Pancreas (tissue), 10 donors: ENCODE results near the gene KCNMA1. TPM values are rescaled to one million over a fixed set of nuclear protein-coding genes. Genes with fewer than 3 reads are reported as not detected.

Source experiments
- ATAC-seq, 4 donors: fragments of 200-7000 bp; cut with Tn5 transposase; one replicate each; pipeline versions ENCODE4 v1.8.0 to v1.9.1; 2020; ENCODE audit warnings: mild to moderate bottlenecking in 4 of 4, moderate library complexity in 4 of 4
- DNase-seq, 6 donors: peaks; one replicate each; pipeline ENCODE4 v3.0.0-alpha.2; 2020
- FAIRE-seq: peaks from 2 replicates; lab custom pipeline; 2012; peaks lifted over from hg19 to GRCh38; lab: Jason Lieb, UNC
- H3K27ac ChIP-seq, 4 donors: fragments of 200-600 bp; sonication (generic); 1 replicate in 3 of 4; 2 replicates in 1 of 4; pipeline versions ENCODE4 v1.5.0 to v1.8.0; 2020
- H3K27me3 ChIP-seq, 4 donors: fragments of 200-600 bp; one replicate each; pipeline ENCODE4 v1.8.0; 2021
- H3K36me3 ChIP-seq, 3 donors: fragments of 200-600 bp; sonication (generic) in 1 of 3; one replicate each; pipeline versions ENCODE4 v1.5.0 to v1.8.0; 2020 to 2021
- H3K4me1 ChIP-seq, 3 donors: fragments of 200-600 bp; one replicate each; pipeline ENCODE4 v1.8.0; 2021
- H3K4me3 ChIP-seq, 4 donors: fragments of 200-600 bp; sonication (generic) in 2 of 4; one replicate each; pipeline versions ENCODE4 v1.5.0 to v1.8.0; 2020 to 2021
- H3K9me3 ChIP-seq, 4 donors: fragments of 200-600 bp; one replicate each; pipeline ENCODE4 v1.8.0; 2021
- CTCF ChIP-seq, 4 donors: fragments of 200-600 bp; sonication (generic) in 3 of 4; IDR thresholded peaks; one replicate each; pipeline versions ENCODE4 v1.5.0 to v1.8.0; 2021; ENCODE audit warnings: antibody characterized with exemption in 4 of 4
- WGBS, 2 donors: extraction: QIAGEN DNeasy Blood & Tissue Kit; methylation state at CpG; one replicate each; pipeline ENCODE4 v1.1.7; 2013; 5-methylcytosine and 5-hydroxymethylcytosine counted together
- intact Hi-C, 3 donors: fragments of 100-400 bp; cut with DNase I; formaldehyde crosslinking; loops; one replicate each; pipeline versions ENCODE4 v1.11.1 to v1.14.2; 2022
- polyA plus RNA-seq, 2 donors: library from polyadenylated mRNA; stranded (reverse); fragments of 200-250 nt; gene quantifications; one replicate each; pipeline ENCODE4 v1.2.3, GENCODE V29; 2013
- total RNA-seq, 6 donors: library from RNA; stranded (reverse); fragmentation: NEBNext Ultra II Directional in 4 of 6; extraction: Animal tissue kit (Norgen Biotek cat#: 25700) in 4 of 6; gene quantifications; one replicate each; pipeline versions ENCODE4 v1.2.1 to v1.2.4, GENCODE V29; 2021 to 2023
- donor health status: healthy with polysubstance abuse.
- donor health status: DM: no; HTN: no; CAD: no; lungs with moderate emphysema.
- donor health status: DM: no; HTN: no; CAD: no.
- donor health status: control.
- donor health status: control.
- donor health status: Bipolar disorder and iron deficiency.
- donor health status: DM: yes; HTN: yes; CAD: no.
- donor health status: DM: no; HTN: no; CAD: no.
- donor health status: DM: no; HTN: no; CAD: no.
- donor health status: DM: yes; HTN: yes; CAD: no.

KCNMA1 gene
- total and polyA plus RNA-seq, 8 donors, result 3.5 to 19.4 (median 9.3) TPM

DNA sequence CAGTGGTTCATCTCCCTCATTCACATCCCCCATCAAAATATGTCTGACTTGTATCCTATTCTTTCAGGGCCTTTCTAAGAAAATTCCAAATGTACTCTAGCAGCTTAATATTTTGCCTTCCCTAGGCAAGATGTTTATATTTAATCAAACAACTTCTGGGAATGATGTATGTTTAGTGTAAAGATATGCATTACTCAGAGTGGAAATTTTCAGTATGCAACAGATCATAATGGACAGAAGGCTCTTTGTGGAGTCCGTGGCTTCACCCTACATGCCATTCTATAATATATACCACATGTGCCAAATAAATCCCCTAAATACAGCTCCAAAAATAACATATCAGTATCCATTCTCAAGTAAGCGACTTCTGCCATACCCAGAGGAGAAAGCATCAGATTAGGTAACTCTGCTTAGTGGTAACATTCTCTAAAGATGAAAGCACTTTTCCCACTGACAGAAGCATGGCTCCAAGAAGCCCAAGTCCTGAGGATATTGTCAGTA, 316.6 kb downstream of the KCNMA1 start:
- no peak for FAIRE-seq

DNA sequence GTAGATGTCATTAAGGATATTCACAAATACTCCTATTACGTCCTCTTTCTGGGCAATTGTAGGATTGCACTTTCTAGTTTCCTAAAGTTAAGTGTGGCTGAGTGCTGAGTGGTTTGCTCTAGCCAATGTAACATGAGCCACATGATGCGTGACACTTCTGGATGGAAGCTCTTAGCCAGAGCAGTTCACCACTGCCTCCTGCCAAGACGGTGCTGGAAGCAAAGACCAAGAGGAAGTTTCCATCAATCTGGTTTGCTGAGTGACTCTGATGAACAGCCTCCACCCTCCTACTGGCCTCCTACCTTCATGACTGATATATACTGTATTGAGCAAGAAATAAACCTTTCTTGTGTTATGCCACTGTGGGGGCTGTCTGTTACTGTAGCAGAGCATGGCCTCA, 318.1 kb downstream of the KCNMA1 start:
- Histone ChIP-seq H3K4me3 (no peak overlapping the region), H3K4me1 (no peaks in the 10 kb centered on the region), H3K27ac (no peak overlapping the region), H3K36me3 (no peaks in the 10 kb centered on the region), H3K27me3 (no peaks in the 10 kb centered on the region), H3K9me3 (no peaks in the 10 kb centered on the region)
- no peak for ATAC-seq
- no peak for TF ChIP-seq CTCF (IDR thresholded peaks at IDR 0.05)
- FAIRE-seq, result no peak
- DNase-seq, result no peak
- WGBS, 2 donors, result 90 to 96% methylated on average over 3 of the region's 3 CpGs
- intact Hi-C loops, result no loop called here

More for the DNA sequence above, 316.6 kb downstream of the KCNMA1 start:
- H3K4me1 ChIP-seq, result no peaks in the 10 kb centered on the region
- ATAC-seq (no peak), DNase-seq (no peak)
- TF ChIP-seq CTCF (IDR thresholded peaks at IDR 0.05), result no peak
- H3K27ac ChIP-seq, result no peak overlapping the region
- no peaks in the 10 kb centered on the region for H3K27me3 ChIP-seq
- WGBS, 2 donors, result 66 to 87% methylated on average over 2 of the region's 2 CpGs
- no peaks in the 10 kb centered on the region for H3K36me3 ChIP-seq
- intact Hi-C loops, result no loop called here
- no peak overlapping the region for H3K4me3 ChIP-seq
- H3K9me3 ChIP-seq, result no peaks in the 10 kb centered on the region

DNA sequence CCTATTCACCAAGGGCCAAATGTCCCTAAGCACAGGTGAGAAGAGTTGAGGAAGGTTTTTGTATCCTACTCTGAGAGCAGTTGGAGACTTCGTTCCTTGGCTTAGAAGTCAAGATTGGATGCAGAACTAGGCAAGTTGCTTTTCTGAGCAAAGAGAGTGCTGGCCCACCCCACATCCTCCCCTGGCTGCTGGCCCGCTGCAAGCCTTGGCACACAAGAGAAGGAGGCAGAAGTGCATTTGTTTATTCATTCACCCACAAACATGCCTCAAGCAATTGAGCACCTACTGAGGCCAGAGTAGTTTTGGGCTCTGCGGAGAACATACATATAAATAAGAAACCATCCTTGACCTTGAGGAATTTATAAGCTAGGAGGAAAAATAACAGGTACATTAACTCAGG, 318.9 kb downstream of the KCNMA1 start:
- Histone ChIP-seq H3K9me3 (no peaks in the 10 kb centered on the region), H3K27me3 (no peaks in the 10 kb centered on the region), H3K4me3 (no peak overlapping the region), H3K27ac (no peak overlapping the region), H3K36me3 (no peaks in the 10 kb centered on the region), H3K4me1 (no peaks in the 10 kb centered on the region)
- no peak for TF ChIP-seq CTCF (IDR thresholded peaks at IDR 0.05)
- no peak for DNase-seq
- 80 to 95% methylated on average over 3 of the region's 3 CpGs for WGBS, 2 donors
- ATAC-seq, result no peak
- intact Hi-C loops, result no loop called here
- no peak for FAIRE-seq

DNA sequence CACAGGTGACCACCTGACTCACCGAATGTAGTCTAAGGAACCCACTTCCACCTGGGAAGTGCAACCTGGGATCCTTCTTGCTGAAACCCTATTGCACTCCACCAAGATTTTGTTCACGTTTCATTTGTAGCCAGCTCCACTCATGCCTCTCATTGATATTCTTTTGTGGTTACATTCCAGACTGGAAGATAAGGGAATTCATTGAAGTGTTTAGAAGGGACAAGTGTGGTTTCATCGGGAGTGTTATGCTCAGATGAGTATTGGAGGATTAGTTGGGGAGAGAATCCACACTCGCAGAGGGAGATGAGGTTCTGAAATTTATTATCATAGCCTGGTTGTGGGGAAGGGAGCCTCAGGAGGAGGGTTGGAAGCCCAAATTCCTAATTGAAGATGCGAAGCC, 320.4 kb downstream of the KCNMA1 start:
- Histone ChIP-seq H3K4me1 (no peaks in the 10 kb centered on the region), H3K27ac (no peak overlapping the region), H3K27me3 (no peaks in the 10 kb centered on the region), H3K9me3 (no peaks in the 10 kb centered on the region), H3K36me3 (no peaks in the 10 kb centered on the region), H3K4me3 (no peak overlapping the region)
- no peak for FAIRE-seq
- no peak for TF ChIP-seq CTCF (IDR thresholded peaks at IDR 0.05)
- DNase-seq, result no peak
- intact Hi-C loops, result no loop called here
- WGBS, 2 donors, result 73 to 82% methylated on average over 5 of the region's 5 CpGs
- no peak for ATAC-seq

- Histone ChIP-seq H3K4me1 (no peaks in the 10 kb centered on the region), H3K9me3 (no peaks in the 10 kb centered on the region), H3K27ac (no peak overlapping the region), H3K27me3 (no peaks in the 10 kb centered on the region), H3K36me3 (no peaks in the 10 kb centered on the region), H3K4me3 (no peak overlapping the region)
- ATAC-seq (no peak), FAIRE-seq (no peak), DNase-seq (no peak)
- TF ChIP-seq CTCF (IDR thresholded peaks at IDR 0.05), result no peak
- 81 to 100% methylated on average over 1 of the region's 1 CpG for WGBS, 2 donors
- intact Hi-C loops, result no loop called here
These were observed 322.0 kb downstream of the KCNMA1 start for GRCh38 chr10:77315496-77316129.
